Retinal pigment epithelial cell (primary cell): ENCODE measurements around the gene LRTM2.
A peak's percentile ranks its signal among the peaks of the same experiment; 100 is the strongest.

Experiments
- DNase-seq: peaks from one replicate; pipeline ENCODE4 v3.0.0-alpha.2; 2010; ENCODE audit warnings: low read depth
- H3K4me3 ChIP-seq: 2 replicates; pipeline ENCODE4 v1.5.1; 2011; ENCODE audit warnings: mild to moderate bottlenecking, low read length, control low read depth, moderate library complexity
- TF ChIP-seq, protein P1 (sequence below): conservative IDR thresholded peaks from 2 replicates; pipeline ENCODE4 v1.5.1; 2011; ENCODE audit warnings: low read depth, low read length, control low read depth, inconsistent platforms

The LRTM2 gene

DNA sequence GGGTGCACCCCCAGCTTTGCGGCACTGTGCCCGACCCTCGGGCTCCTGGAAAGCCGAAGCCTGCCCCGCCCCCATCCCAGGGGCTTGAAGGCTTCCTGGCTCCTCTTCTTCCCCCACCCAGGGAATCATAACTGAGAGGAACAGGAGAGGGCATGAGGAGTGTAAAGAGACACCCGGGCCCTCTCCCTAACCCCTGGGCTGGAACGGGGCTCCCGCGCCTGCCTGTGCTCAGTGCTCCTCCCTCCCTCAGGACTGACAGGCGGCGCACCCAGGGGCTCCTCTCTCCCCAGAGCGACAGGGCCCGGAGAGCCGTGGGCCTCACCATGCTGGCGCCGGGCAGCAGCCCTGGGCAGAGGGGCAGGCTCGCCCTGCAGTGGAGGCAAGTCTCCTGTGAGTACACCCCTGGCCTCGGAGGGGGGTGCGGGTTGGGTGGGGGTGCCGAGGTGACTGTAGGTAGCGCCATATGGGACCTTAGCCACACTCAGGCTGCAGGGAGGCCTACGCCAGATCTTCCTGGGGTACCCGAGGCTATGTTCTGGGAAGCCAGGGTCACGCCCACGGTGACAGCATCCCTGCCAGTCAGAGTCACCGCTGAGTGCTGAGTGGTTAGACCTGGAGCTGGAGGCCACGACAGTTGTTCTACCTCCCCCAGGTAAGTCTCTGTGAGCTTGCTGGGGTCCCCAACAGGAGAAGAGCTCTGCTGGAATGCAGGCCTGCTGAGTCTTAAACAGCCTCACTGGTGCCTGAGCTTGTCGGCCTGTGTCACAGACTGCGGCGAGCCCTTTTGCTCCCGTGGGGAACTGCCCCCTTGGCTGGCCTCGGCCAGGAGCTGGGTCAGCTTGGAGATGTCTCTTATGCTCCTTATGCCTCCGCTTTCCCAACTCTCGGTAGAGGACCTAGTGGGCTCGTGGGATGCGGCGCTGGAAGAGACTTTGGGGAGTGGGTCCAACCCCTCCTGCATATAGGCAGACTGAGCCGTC is 7.8 kb downstream of the LRTM2 start:
- no peak overlapping the region for H3K4me3 ChIP-seq
- DNase-seq = no peak
- TF ChIP-seq, protein P1, sequence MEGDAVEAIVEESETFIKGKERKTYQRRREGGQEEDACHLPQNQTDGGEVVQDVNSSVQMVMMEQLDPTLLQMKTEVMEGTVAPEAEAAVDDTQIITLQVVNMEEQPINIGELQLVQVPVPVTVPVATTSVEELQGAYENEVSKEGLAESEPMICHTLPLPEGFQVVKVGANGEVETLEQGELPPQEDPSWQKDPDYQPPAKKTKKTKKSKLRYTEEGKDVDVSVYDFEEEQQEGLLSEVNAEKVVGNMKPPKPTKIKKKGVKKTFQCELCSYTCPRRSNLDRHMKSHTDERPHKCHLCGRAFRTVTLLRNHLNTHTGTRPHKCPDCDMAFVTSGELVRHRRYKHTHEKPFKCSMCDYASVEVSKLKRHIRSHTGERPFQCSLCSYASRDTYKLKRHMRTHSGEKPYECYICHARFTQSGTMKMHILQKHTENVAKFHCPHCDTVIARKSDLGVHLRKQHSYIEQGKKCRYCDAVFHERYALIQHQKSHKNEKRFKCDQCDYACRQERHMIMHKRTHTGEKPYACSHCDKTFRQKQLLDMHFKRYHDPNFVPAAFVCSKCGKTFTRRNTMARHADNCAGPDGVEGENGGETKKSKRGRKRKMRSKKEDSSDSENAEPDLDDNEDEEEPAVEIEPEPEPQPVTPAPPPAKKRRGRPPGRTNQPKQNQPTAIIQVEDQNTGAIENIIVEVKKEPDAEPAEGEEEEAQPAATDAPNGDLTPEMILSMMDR = no peak

DNA sequence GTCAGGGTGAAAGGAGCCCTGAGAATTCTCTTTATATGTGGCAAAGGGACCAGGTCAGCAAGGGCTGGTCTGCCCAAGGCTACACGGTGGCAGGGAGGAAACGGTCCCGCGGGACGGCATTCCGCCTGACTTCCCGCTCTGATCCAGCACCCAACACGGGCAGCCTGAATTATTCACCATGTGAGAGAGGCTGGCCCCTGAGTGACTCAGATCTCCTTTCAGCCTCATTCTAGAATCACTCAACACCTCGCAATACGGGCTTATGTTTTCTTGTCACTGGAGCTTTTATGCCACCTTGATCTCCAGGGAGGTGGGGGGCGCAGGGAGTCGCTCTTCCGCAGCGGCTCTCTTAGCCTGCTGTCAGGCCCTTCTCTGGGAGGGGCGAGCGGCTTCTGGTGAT is 8.5 kb downstream of the LRTM2 start:
- H3K4me3 ChIP-seq = no peak overlapping the region
- DNase-seq = no peak
- TF ChIP-seq, protein P1 = no peak

DNA sequence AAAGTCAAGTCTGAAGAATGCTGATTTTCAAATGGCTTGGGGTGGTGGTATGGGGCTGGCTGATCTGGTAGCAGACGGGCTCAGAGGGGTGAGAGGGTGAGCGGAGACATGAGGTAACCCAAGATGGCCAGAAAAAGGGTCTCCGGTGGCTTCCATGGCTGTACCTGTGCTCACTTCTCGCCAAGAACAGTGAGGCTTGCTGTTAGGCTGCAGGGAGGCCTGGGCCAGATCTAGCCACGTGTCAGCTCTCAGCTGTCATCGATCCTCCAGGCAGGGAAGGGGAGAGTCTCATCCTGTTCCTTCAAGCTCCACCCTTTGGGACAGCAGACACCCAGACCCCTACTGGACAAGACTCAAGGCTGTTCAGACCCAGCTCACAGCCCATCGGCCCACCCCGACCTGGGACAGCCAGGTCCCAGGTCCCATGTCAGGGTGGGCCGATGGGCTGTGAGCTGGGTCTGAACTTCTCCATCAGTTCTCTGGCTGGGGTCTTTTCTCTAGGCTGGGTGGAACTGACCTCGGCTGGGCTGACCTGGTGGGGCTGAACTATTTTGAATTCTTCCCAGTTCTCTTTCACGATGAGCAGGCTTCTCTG is 9.0 kb downstream of the LRTM2 start:
- no peak overlapping the region for H3K4me3 ChIP-seq
- DNase-seq = no peak
- TF ChIP-seq, protein P1 = no peak

DNA sequence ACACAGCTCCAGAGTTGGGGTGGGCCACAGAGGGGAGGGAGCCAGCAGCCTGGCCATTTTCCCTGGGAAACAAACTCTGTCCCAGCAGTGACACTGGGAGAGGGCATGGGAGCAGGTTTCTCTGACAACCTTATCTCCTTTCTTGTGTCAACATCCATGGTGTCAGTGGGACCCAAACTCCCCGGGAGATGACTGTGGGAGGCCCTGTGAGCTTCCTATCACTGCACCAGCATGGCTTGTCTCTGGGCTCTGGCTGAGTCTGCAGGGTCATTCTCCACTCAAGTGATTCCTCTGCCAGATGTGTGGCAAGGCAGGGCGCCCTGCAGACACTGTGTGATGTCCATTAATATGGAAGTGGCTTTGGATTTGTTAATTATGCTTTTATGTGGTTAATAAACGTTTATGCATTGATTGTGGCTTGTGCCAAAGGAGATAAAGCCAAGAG is 10.1 kb downstream of the LRTM2 start:
- H3K4me3 ChIP-seq = no peak overlapping the region
- TF ChIP-seq, protein P1 = no peak
- DNase-seq = no peak

DNA sequence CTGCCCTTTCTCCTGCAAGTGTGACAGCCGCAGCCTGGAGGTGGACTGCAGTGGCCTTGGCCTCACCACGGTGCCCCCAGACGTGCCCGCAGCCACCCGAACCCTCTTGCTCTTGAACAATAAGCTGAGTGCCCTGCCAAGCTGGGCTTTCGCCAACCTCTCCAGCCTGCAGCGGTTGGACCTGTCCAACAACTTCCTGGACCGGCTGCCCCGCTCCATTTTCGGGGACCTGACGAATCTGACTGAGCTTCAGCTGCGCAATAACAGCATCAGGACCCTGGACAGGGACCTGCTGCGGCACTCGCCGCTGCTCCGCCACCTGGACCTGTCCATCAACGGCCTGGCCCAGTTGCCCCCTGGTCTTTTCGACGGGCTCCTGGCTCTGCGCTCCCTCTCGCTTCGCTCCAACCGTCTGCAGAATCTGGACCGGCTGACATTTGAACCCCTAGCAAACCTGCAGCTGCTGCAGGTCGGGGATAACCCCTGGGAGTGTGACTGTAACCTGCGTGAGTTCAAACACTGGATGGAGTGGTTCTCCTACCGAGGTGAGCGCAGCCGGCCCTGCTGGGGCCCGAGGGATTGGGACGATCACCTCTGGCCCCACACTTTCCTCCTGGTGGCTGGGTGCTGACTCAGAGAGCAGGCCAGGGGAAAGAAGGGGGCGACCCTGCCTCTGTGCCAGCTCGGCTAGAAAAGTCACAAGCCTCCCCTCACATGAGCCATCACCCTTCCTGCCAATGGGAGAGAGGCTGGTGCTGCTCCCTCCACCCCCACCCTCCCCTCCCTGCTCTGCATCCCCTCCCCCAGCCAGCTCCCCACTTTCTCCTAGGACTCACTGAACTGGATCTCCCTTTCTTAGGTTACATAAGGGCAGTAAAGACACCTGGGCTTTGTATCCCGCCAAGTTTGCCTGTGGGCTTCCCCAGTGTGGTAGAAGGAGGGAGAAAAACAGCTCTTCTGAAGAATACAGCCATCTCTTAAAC is 10.9 kb downstream of the LRTM2 start:
- TF ChIP-seq, protein P1 = no peak
- no peak overlapping the region for H3K4me3 ChIP-seq
- DNase-seq = peak; percentile 22

DNA sequence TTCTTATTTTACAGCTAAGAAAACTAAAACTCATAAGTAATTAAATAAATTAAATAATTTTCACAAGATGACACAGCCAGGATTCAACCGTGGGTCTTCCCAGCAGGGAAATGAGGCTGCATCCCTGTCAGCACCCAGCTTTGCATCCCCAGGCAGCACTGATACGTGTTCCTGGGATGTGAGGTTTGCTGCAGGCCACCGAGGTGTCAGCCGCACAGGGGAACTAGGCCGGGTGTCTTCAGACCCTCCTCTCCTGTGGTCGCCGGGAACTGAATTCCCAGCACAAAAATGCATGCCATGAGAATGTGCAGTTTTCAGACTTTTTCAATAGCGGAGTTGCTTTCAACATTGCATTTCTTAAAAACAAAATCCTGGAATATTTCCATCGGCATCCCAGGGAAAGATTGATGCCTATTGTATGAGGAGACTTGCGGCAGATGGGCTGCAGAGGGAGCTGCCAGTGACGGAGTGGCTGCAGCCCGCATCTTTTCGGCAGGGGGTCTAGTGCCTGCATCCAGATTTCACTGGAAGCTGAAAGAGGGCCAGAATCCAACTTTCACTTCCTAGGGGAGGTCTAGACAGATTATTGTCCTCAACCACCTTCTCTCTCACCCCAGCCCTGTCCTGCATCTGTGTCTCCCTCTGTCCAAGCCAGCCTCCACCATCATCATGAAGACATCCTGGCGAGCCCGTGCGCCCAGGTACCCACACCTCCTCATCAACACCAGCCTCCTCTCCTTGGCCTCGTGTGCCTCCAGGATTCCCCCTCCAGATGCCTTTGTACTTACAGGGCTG is 12.6 kb downstream of the LRTM2 start:
- H3K4me3 ChIP-seq = no peak overlapping the region
- DNase-seq = no peak
- TF ChIP-seq, protein P1 = no peak
